ENCODE results near the gene KRTAP5-4.
"Not testable (repeated sequence)": the region's sequence is repeated elsewhere in the genome, so short reads cannot be mapped to it uniquely, and the experiment has no call there.

GRCh38 chr11:1646540-1646939 lies 24.6 kb upstream of the KRTAP5-4 start:
- TF ChIP-seq CTCF, EP300 (IDR thresholded peaks at IDR 0.05): not testable (repeated sequence)
